ENCODE measurements around the gene NUDT3. TPM values are rescaled to one million over a fixed set of nuclear protein-coding genes. Genes with fewer than 3 reads are reported as not detected.
A peak's percentile ranks its signal among the peaks of the same experiment; 100 is the strongest.

Gene NUDT3
- total and polyA plus RNA-seq, 9 of the 15 experiments (the other 6 are each of a cell fraction or from before 2014, with no cell fraction given): 5.4 to 81.2 (median 56.4) TPM

DNA sequence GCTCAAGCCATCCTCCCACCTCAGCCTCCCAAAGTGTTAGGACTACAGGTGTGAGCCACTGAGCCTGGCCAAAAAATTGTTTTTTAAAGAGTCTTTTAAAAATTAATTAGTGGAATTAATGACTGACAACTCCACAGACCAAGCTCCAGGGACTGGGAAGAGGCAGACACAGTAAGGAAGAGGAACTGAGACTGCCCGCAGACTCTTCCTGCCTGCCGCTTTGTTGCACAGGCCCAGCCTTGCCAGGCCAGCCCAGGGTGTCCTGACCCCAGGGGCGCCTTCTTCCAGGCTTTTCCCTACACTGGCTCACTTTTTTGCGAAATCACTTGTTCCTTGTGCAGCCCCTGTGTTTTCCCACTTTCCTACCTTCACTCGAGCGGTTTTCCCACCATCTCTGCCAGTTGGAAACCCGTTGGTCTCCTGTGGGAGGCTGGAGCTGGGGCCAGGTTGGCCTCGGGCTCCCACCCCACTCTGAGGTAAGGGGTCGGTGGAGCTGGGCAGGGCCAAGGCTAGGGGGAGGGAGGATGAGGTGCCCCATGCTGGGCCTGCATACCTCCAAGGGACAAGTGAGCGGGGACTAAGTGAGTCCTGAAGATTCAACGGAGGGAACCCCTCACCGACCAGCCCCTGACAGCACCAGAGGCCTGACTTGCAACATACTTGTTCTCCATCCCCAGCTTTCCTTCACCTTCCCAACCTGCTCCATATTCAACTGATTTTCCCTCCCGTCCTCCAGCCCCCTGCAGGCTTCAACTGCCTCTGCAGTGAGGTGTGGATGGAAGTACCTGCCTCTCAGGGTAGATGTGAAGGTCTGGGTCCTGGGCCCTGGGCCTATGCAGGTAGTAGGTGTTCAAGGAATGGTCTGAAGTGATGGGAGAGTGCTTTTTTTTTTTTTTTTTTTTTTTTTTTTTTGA lies 120.2 kb downstream of the NUDT3 start (continued):
- TF ChIP-seq, protein P1, sequence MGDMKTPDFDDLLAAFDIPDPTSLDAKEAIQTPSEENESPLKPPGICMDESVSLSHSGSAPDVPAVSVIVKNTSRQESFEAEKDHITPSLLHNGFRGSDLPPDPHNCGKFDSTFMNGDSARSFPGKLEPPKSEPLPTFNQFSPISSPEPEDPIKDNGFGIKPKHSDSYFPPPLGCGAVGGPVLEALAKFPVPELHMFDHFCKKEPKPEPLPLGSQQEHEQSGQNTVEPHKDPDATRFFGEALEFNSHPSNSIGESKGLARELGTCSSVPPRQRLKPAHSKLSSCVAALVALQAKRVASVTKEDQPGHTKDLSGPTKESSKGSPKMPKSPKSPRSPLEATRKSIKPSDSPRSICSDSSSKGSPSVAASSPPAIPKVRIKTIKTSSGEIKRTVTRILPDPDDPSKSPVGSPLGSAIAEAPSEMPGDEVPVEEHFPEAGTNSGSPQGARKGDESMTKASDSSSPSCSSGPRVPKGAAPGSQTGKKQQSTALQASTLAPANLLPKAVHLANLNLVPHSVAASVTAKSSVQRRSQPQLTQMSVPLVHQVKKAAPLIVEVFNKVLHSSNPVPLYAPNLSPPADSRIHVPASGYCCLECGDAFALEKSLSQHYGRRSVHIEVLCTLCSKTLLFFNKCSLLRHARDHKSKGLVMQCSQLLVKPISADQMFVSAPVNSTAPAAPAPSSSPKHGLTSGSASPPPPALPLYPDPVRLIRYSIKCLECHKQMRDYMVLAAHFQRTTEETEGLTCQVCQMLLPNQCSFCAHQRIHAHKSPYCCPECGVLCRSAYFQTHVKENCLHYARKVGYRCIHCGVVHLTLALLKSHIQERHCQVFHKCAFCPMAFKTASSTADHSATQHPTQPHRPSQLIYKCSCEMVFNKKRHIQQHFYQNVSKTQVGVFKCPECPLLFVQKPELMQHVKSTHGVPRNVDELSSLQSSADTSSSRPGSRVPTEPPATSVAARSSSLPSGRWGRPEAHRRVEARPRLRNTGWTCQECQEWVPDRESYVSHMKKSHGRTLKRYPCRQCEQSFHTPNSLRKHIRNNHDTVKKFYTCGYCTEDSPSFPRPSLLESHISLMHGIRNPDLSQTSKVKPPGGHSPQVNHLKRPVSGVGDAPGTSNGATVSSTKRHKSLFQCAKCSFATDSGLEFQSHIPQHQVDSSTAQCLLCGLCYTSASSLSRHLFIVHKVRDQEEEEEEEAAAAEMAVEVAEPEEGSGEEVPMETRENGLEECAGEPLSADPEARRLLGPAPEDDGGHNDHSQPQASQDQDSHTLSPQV (IDR thresholded peaks at IDR 0.05): peak; percentile 74; the same call in 1 of the 2 replicates
- no peak for TF ChIP-seq RBM39 (optimal IDR thresholded peaks at IDR 0.05; ENCODE audit: low read depth, low read length)
- TF ChIP-seq ZNF584 (CRISPR knock-in tag; IDR thresholded peaks at IDR 0.05; ENCODE audit: low read depth): peak; percentile 14; the same call in 1 of the 2 replicates
- TF ChIP-seq, protein P2, sequence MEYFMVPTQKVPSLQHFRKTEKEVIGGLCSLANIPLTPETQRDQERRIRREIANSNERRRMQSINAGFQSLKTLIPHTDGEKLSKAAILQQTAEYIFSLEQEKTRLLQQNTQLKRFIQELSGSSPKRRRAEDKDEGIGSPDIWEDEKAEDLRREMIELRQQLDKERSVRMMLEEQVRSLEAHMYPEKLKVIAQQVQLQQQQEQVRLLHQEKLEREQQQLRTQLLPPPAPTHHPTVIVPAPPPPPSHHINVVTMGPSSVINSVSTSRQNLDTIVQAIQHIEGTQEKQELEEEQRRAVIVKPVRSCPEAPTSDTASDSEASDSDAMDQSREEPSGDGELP (CRISPR knock-in tag; IDR thresholded peaks at IDR 0.05; ENCODE audit: borderline replicate concordance): peak; percentile 23; the same call in 1 of the 2 replicates
- no peak for TF ChIP-seq NR4A1 (CRISPR knock-in tag; IDR thresholded peaks at IDR 0.05)
- TF ChIP-seq NR4A1 (tag; IDR thresholded peaks at IDR 0.05): peak; percentile 30; the same call in 1 of the 2 replicates
- no peak for TF ChIP-seq DNMT1 (IDR thresholded peaks at IDR 0.05)
- TF ChIP-seq, protein P3, sequence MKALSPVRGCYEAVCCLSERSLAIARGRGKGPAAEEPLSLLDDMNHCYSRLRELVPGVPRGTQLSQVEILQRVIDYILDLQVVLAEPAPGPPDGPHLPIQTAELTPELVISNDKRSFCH (CRISPR knock-in tag; IDR thresholded peaks at IDR 0.05): no peak
- TF ChIP-seq, protein P3 (tag; IDR thresholded peaks at IDR 0.05): no peak
- TF ChIP-seq ELF1 (tag; IDR thresholded peaks at IDR 0.05): no peak
- TF ChIP-seq, protein P4, sequence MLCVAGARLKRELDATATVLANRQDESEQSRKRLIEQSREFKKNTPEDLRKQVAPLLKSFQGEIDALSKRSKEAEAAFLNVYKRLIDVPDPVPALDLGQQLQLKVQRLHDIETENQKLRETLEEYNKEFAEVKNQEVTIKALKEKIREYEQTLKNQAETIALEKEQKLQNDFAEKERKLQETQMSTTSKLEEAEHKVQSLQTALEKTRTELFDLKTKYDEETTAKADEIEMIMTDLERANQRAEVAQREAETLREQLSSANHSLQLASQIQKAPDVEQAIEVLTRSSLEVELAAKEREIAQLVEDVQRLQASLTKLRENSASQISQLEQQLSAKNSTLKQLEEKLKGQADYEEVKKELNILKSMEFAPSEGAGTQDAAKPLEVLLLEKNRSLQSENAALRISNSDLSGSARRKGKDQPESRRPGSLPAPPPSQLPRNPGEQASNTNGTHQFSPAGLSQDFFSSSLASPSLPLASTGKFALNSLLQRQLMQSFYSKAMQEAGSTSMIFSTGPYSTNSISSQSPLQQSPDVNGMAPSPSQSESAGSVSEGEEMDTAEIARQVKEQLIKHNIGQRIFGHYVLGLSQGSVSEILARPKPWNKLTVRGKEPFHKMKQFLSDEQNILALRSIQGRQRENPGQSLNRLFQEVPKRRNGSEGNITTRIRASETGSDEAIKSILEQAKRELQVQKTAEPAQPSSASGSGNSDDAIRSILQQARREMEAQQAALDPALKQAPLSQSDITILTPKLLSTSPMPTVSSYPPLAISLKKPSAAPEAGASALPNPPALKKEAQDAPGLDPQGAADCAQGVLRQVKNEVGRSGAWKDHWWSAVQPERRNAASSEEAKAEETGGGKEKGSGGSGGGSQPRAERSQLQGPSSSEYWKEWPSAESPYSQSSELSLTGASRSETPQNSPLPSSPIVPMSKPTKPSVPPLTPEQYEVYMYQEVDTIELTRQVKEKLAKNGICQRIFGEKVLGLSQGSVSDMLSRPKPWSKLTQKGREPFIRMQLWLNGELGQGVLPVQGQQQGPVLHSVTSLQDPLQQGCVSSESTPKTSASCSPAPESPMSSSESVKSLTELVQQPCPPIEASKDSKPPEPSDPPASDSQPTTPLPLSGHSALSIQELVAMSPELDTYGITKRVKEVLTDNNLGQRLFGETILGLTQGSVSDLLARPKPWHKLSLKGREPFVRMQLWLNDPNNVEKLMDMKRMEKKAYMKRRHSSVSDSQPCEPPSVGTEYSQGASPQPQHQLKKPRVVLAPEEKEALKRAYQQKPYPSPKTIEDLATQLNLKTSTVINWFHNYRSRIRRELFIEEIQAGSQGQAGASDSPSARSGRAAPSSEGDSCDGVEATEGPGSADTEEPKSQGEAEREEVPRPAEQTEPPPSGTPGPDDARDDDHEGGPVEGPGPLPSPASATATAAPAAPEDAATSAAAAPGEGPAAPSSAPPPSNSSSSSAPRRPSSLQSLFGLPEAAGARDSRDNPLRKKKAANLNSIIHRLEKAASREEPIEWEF (CRISPR knock-in tag; IDR thresholded peaks at IDR 0.05): peak; percentile 9; the same call in 1 of the 2 replicates
- TF ChIP-seq, protein P5, sequence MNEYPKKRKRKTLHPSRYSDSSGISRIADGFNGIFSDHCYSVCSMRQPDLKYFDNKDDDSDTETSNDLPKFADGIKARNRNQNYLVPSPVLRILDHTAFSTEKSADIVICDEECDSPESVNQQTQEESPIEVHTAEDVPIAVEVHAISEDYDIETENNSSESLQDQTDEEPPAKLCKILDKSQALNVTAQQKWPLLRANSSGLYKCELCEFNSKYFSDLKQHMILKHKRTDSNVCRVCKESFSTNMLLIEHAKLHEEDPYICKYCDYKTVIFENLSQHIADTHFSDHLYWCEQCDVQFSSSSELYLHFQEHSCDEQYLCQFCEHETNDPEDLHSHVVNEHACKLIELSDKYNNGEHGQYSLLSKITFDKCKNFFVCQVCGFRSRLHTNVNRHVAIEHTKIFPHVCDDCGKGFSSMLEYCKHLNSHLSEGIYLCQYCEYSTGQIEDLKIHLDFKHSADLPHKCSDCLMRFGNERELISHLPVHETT (CRISPR knock-in tag; conservative IDR thresholded peaks at IDR 0.05 in 1 of 2, IDR thresholded peaks at IDR 0.05 in 1 of 2): peak in 1 of 2 experiments; percentile 56; a peak in 1 of 4 replicates
